HepG2 (cell line): ENCODE data around the gene MTSS2. TPM values are rescaled to one million over a fixed set of nuclear protein-coding genes. Genes with fewer than 3 reads are reported as not detected.
A peak's percentile ranks its signal among the peaks of the same experiment; 100 is the strongest.

ENCODE experiments used
- CHD2 ChIP-seq: IDR thresholded peaks from 2 replicates; pipeline ENCODE4 v1.6.1; 2011; ENCODE audit warnings: low read depth, low read length, improper control_type of control experiment
- CREB3 ChIP-seq: sonication (generic); formaldehyde crosslinking; IDR thresholded peaks from 2 replicates; pipeline ENCODE4 v1.5.0; 2020; ENCODE audit warnings: missing genetic modification reagents
- MZF1 ChIP-seq: sonication (generic); formaldehyde crosslinking; IDR thresholded peaks from 2 replicates; pipeline ENCODE4 v1.8.1; 2023; ENCODE audit warnings: mild to moderate bottlenecking, missing genetic modification reagents, borderline replicate concordance
- NKX3-1 ChIP-seq: sonication (generic); formaldehyde crosslinking; IDR thresholded peaks from 2 replicates; pipeline ENCODE4 v1.5.0; 2020; ENCODE audit warnings: missing genetic modification reagents
- RFXAP ChIP-seq: sonication (generic); formaldehyde crosslinking; IDR thresholded peaks from 2 replicates; pipeline ENCODE4 v1.4.0; 2020; ENCODE audit warnings: missing genetic modification reagents, borderline replicate concordance
- ZBTB4 ChIP-seq: sonication (generic); formaldehyde crosslinking; IDR thresholded peaks from 2 replicates; pipeline ENCODE4 v1.4.0; 2020; ENCODE audit warnings: missing genetic modification reagents, mild to moderate bottlenecking, borderline replicate concordance
- ZNF678 ChIP-seq: sonication (generic); formaldehyde crosslinking; IDR thresholded peaks from 2 replicates; pipeline ENCODE4 v1.4.0; 2020; ENCODE audit warnings: mild to moderate bottlenecking, missing genetic modification reagents
- ZNF746 ChIP-seq: sonication (generic); formaldehyde crosslinking; IDR thresholded peaks from 2 replicates; pipeline ENCODE4 v1.8.0; 2022; ENCODE audit warnings: mild to moderate bottlenecking, missing genetic modification reagents
- polyA plus RNA-seq, 8 experiments: library from polyadenylated mRNA; depleted of rRNA in 3 of 8; stranded (reverse) in 7 of 8; unstranded in 1 of 8; fragments of >200 nt; fragmentation: Illumina TruSeq in 4 of 8; extraction: Trizol in 4 of 8; gene quantifications; 2 replicates each; pipeline versions ENCODE4 v1.2.1 to v1.2.3, GENCODE V29; 2011 to 2016; ENCODE audit warnings: low read depth in 4 of 8, missing spikeins in 1 of 8, mixed read lengths in 1 of 8; ENCODE audit not compliant: insufficient read depth in 1 of 8
- total RNA-seq, 5 experiments: library from RNA; depleted of rRNA; stranded (reverse); fragments of >200 nt; fragmentation: Illumina TruSeq; extraction: Trizol; gene quantifications; 2 replicates each; pipeline ENCODE4 v1.2.3, GENCODE V29; 2016; ENCODE audit warnings: low read depth in 1 of 5
- TF ChIP-seq, protein P1 (sequence below): IDR thresholded peaks from 2 replicates; pipeline ENCODE4 v1.6.1; 2016; ENCODE audit warnings: low read depth, control low read depth
- TF ChIP-seq, protein P2 (sequence below): sonication (generic); formaldehyde crosslinking; IDR thresholded peaks from 2 replicates; pipeline ENCODE4 v1.5.0; 2020; ENCODE audit warnings: mild to moderate bottlenecking, missing genetic modification reagents, borderline replicate concordance
- TF ChIP-seq, protein P3 (sequence below): sonication (generic); formaldehyde crosslinking; IDR thresholded peaks from 2 replicates; pipeline ENCODE4 v1.9.0; 2021; ENCODE audit warnings: missing genetic modification reagents, borderline replicate concordance

Gene MTSS2
- total and polyA plus RNA-seq, 2 of the 13 experiments (the other 11 are each of a cell fraction or from before 2014, with no cell fraction given) = 132 to 242 TPM

GRCh38 chr16:70685938-70686375, at the start of gene MTSS2 (continued):
- TF ChIP-seq RFXAP (CRISPR knock-in tag) (0 out of 2 replicates have a peak, but pooled peaks have one; percentile 60), CREB3 (CRISPR knock-in tag) (peak; percentile 63; the same call in 1 of the 2 replicates), ZNF746 (CRISPR knock-in tag) (peak; percentile 100), CHD2 (no peak), MZF1 (CRISPR knock-in tag) (no peak), NKX3-1 (CRISPR knock-in tag) (no peak), ZNF678 (CRISPR knock-in tag) (0 out of 2 replicates have a peak, but pooled peaks have one; percentile 62), ZBTB4 (CRISPR knock-in tag) (no peak)
- TF ChIP-seq, protein P1, sequence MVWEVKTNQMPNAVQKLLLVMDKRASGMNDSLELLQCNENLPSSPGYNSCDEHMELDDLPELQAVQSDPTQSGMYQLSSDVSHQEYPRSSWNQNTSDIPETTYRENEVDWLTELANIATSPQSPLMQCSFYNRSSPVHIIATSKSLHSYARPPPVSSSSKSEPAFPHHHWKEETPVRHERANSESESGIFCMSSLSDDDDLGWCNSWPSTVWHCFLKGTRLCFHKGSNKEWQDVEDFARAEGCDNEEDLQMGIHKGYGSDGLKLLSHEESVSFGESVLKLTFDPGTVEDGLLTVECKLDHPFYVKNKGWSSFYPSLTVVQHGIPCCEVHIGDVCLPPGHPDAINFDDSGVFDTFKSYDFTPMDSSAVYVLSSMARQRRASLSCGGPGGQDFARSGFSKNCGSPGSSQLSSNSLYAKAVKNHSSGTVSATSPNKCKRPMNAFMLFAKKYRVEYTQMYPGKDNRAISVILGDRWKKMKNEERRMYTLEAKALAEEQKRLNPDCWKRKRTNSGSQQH (CRISPR knock-in tag) = peak; percentile 74
- TF ChIP-seq, protein P2, sequence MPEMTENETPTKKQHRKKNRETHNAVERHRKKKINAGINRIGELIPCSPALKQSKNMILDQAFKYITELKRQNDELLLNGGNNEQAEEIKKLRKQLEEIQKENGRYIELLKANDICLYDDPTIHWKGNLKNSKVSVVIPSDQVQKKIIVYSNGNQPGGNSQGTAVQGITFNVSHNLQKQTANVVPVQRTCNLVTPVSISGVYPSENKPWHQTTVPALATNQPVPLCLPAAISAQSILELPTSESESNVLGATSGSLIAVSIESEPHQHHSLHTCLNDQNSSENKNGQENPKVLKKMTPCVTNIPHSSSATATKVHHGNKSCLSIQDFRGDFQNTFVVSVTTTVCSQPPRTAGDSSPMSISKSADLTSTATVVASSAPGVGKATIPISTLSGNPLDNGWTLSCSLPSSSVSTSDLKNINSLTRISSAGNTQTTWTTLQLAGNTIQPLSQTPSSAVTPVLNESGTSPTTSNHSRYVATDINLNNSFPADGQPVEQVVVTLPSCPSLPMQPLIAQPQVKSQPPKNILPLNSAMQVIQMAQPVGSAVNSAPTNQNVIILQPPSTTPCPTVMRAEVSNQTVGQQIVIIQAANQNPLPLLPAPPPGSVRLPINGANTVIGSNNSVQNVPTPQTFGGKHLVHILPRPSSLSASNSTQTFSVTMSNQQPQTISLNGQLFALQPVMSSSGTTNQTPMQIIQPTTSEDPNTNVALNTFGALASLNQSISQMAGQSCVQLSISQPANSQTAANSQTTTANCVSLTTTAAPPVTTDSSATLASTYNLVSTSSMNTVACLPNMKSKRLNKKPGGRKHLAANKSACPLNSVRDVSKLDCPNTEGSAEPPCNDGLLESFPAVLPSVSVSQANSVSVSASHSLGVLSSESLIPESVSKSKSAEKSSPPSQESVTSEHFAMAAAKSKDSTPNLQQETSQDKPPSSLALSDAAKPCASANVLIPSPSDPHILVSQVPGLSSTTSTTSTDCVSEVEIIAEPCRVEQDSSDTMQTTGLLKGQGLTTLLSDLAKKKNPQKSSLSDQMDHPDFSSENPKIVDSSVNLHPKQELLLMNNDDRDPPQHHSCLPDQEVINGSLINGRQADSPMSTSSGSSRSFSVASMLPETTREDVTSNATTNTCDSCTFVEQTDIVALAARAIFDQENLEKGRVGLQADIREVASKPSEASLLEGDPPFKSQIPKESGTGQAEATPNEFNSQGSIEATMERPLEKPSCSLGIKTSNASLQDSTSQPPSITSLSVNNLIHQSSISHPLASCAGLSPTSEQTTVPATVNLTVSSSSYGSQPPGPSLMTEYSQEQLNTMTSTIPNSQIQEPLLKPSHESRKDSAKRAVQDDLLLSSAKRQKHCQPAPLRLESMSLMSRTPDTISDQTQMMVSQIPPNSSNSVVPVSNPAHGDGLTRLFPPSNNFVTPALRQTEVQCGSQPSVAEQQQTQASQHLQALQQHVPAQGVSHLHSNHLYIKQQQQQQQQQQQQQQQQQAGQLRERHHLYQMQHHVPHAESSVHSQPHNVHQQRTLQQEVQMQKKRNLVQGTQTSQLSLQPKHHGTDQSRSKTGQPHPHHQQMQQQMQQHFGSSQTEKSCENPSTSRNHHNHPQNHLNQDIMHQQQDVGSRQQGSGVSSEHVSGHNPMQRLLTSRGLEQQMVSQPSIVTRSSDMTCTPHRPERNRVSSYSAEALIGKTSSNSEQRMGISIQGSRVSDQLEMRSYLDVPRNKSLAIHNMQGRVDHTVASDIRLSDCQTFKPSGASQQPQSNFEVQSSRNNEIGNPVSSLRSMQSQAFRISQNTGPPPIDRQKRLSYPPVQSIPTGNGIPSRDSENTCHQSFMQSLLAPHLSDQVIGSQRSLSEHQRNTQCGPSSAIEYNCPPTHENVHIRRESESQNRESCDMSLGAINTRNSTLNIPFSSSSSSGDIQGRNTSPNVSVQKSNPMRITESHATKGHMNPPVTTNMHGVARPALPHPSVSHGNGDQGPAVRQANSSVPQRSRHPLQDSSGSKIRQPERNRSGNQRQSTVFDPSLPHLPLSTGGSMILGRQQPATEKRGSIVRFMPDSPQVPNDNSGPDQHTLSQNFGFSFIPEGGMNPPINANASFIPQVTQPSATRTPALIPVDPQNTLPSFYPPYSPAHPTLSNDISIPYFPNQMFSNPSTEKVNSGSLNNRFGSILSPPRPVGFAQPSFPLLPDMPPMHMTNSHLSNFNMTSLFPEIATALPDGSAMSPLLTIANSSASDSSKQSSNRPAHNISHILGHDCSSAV (CRISPR knock-in tag) = no peak
- TF ChIP-seq, protein P3, sequence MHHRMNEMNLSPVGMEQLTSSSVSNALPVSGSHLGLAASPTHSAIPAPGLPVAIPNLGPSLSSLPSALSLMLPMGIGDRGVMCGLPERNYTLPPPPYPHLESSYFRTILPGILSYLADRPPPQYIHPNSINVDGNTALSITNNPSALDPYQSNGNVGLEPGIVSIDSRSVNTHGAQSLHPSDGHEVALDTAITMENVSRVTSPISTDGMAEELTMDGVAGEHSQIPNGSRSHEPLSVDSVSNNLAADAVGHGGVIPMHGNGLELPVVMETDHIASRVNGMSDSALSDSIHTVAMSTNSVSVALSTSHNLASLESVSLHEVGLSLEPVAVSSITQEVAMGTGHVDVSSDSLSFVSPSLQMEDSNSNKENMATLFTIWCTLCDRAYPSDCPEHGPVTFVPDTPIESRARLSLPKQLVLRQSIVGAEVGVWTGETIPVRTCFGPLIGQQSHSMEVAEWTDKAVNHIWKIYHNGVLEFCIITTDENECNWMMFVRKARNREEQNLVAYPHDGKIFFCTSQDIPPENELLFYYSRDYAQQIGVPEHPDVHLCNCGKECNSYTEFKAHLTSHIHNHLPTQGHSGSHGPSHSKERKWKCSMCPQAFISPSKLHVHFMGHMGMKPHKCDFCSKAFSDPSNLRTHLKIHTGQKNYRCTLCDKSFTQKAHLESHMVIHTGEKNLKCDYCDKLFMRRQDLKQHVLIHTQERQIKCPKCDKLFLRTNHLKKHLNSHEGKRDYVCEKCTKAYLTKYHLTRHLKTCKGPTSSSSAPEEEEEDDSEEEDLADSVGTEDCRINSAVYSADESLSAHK = no peak
